Central memory CD8-positive, alpha-beta T cell (primary cell): ENCODE results near the gene ZNF280A.

Experiments
- ATAC-seq: fragments of 150-1000 bp; cut with Tn5 transposase; replicated peaks from 2 replicates; pipeline ENCODE4 v1.10.0; 2022; ENCODE audit warnings: mild to moderate bottlenecking, moderate FRiP score, moderate number of reproducible peaks; ENCODE audit not compliant: poor library complexity, severe bottlenecking; ENCODE audit errors: extremely low read depth
- DNase-seq, 2 donors: peaks; one replicate each; pipeline ENCODE4 v3.0.0; 2021; ENCODE audit warnings: low spot score in 2 of 2
- H3K27ac Mint-ChIP-seq: one replicate; pipeline ENCODE4 v1.8.0; 2022; ENCODE audit warnings: low read depth, mild to moderate bottlenecking, moderate library complexity, mixed read lengths
- H3K27me3 Mint-ChIP-seq: one replicate; pipeline ENCODE4 v1.8.0; 2022; ENCODE audit warnings: mixed read lengths
- H3K36me3 Mint-ChIP-seq: one replicate; pipeline ENCODE4 v1.8.0; 2022; ENCODE audit warnings: mild to moderate bottlenecking, moderate library complexity, mixed read lengths; ENCODE audit not compliant: insufficient read depth
- H3K4me1 Mint-ChIP-seq: one replicate; pipeline ENCODE4 v1.8.0; 2022; ENCODE audit warnings: mixed read lengths
- H3K4me3 Mint-ChIP-seq: one replicate; pipeline ENCODE4 v1.8.0; 2022; ENCODE audit warnings: mild to moderate bottlenecking, moderate library complexity, mixed read lengths
- H3K9me3 Mint-ChIP-seq: one replicate; pipeline ENCODE4 v1.8.0; 2022; ENCODE audit warnings: mixed read lengths

Gene ZNF280A

GRCh38 chr22:22553141-22553540, 33.1 kb upstream of the ZNF280A start:
- H3K27ac Mint-ChIP-seq: no peak overlapping the region
- no peaks in the 10 kb centered on the region for H3K27me3 Mint-ChIP-seq
- peaks cover 2% of the 10 kb centered on the region for H3K36me3 Mint-ChIP-seq
- no peaks in the 10 kb centered on the region for H3K4me1 Mint-ChIP-seq
- H3K4me3 Mint-ChIP-seq: no peak overlapping the region
- ATAC-seq (no peak), DNase-seq (no peak)
- no peaks in the 10 kb centered on the region for H3K9me3 Mint-ChIP-seq

GRCh38 chr22:22552630-22553029, 32.6 kb upstream of the ZNF280A start:
- no peak for DNase-seq
- H3K4me3 Mint-ChIP-seq: no peak overlapping the region
- H3K9me3 Mint-ChIP-seq: no peaks in the 10 kb centered on the region
- H3K36me3 Mint-ChIP-seq: peaks cover 2% of the 10 kb centered on the region
- no peak overlapping the region for H3K27ac Mint-ChIP-seq
- no peaks in the 10 kb centered on the region for H3K27me3 Mint-ChIP-seq
- H3K4me1 Mint-ChIP-seq: no peaks in the 10 kb centered on the region
- ATAC-seq: no peak

GRCh38 chr22:22550789-22551434, 30.8 kb upstream of the ZNF280A start:
- ATAC-seq (no peak), DNase-seq (no peak)
- Mint-ChIP-seq H3K27ac (no peak overlapping the region), H3K9me3 (no peaks in the 10 kb centered on the region), H3K27me3 (no peaks in the 10 kb centered on the region), H3K36me3 (peaks cover 2% of the 10 kb centered on the region), H3K4me1 (no peaks in the 10 kb centered on the region), H3K4me3 (no peak overlapping the region)

GRCh38 chr22:22548910-22549309, 28.8 kb upstream of the ZNF280A start:
- H3K4me3 Mint-ChIP-seq: no peak overlapping the region
- ATAC-seq (no peak), DNase-seq (no peak)
- no peak overlapping the region for H3K27ac Mint-ChIP-seq
- no peaks in the 10 kb centered on the region for H3K4me1 Mint-ChIP-seq
- H3K9me3 Mint-ChIP-seq: no peaks in the 10 kb centered on the region
- H3K27me3 Mint-ChIP-seq: peaks cover under 1% of the 10 kb centered on the region
- peaks cover 2% of the 10 kb centered on the region for H3K36me3 Mint-ChIP-seq

GRCh38 chr22:22548317-22548716, 28.2 kb upstream of the ZNF280A start:
- H3K36me3 Mint-ChIP-seq: peaks cover 2% of the 10 kb centered on the region
- H3K4me1 Mint-ChIP-seq: no peaks in the 10 kb centered on the region
- no peaks in the 10 kb centered on the region for H3K9me3 Mint-ChIP-seq
- H3K27ac Mint-ChIP-seq: no peak overlapping the region
- no peak for DNase-seq
- no peak overlapping the region for H3K4me3 Mint-ChIP-seq
- H3K27me3 Mint-ChIP-seq: peaks cover 6% of the 10 kb centered on the region
- ATAC-seq: no peak

- peaks cover 2% of the 10 kb centered on the region for H3K36me3 Mint-ChIP-seq
- ATAC-seq (no peak), DNase-seq (no peak)
- peaks cover 11% of the 10 kb centered on the region for H3K27me3 Mint-ChIP-seq
- H3K4me1 Mint-ChIP-seq: no peaks in the 10 kb centered on the region
- H3K27ac Mint-ChIP-seq: no peak overlapping the region
- no peaks in the 10 kb centered on the region for H3K9me3 Mint-ChIP-seq
- H3K4me3 Mint-ChIP-seq: no peak overlapping the region
These were observed 27.7 kb upstream of the ZNF280A start for GRCh38 chr22:22547692-22548300.

- ATAC-seq (no peak), DNase-seq (no peak)
- H3K27me3 Mint-ChIP-seq: peaks cover 17% of the 10 kb centered on the region
- no peak overlapping the region for H3K27ac Mint-ChIP-seq
- H3K4me1 Mint-ChIP-seq: no peaks in the 10 kb centered on the region
- no peak overlapping the region for H3K4me3 Mint-ChIP-seq
- no peaks in the 10 kb centered on the region for H3K9me3 Mint-ChIP-seq
- H3K36me3 Mint-ChIP-seq: no peaks in the 10 kb centered on the region
These were observed 27.2 kb upstream of the ZNF280A start for GRCh38 chr22:22547226-22547625.

- Mint-ChIP-seq H3K36me3 (no peaks in the 10 kb centered on the region), H3K27ac (no peak overlapping the region), H3K4me3 (no peak overlapping the region), H3K27me3 (peaks cover 24% of the 10 kb centered on the region), H3K4me1 (no peaks in the 10 kb centered on the region), H3K9me3 (no peaks in the 10 kb centered on the region)
- ATAC-seq: no peak
- DNase-seq: no peak
These were observed 26.4 kb upstream of the ZNF280A start for GRCh38 chr22:22546490-22546889.

GRCh38 chr22:22545084-22545483, 25.0 kb upstream of the ZNF280A start:
- Mint-ChIP-seq H3K36me3 (no peaks in the 10 kb centered on the region), H3K4me1 (no peaks in the 10 kb centered on the region), H3K4me3 (no peak overlapping the region), H3K27me3 (peaks cover 30% of the 10 kb centered on the region), H3K27ac (no peak overlapping the region), H3K9me3 (no peaks in the 10 kb centered on the region)
- no peak for DNase-seq
- no peak for ATAC-seq

- ATAC-seq: no peak
- Mint-ChIP-seq H3K9me3 (no peaks in the 10 kb centered on the region), H3K4me1 (no peaks in the 10 kb centered on the region), H3K36me3 (no peaks in the 10 kb centered on the region), H3K27ac (no peak overlapping the region), H3K4me3 (no peak overlapping the region), H3K27me3 (peaks cover 50% of the 10 kb centered on the region)
- DNase-seq: no peak
These were observed 18.3 kb upstream of the ZNF280A start for GRCh38 chr22:22538226-22538989.

GRCh38 chr22:22536916-22537315, 16.8 kb upstream of the ZNF280A start:
- Mint-ChIP-seq H3K9me3 (no peaks in the 10 kb centered on the region), H3K4me1 (no peaks in the 10 kb centered on the region), H3K4me3 (no peak overlapping the region), H3K27me3 (peaks cover 35% of the 10 kb centered on the region), H3K27ac (no peak overlapping the region), H3K36me3 (no peaks in the 10 kb centered on the region)
- DNase-seq (no peak), ATAC-seq (no peak)

GRCh38 chr22:22536515-22536914, 16.4 kb upstream of the ZNF280A start:
- DNase-seq (no peak), ATAC-seq (no peak)
- no peak overlapping the region for H3K27ac Mint-ChIP-seq
- no peaks in the 10 kb centered on the region for H3K4me1 Mint-ChIP-seq
- peaks cover 31% of the 10 kb centered on the region for H3K27me3 Mint-ChIP-seq
- H3K36me3 Mint-ChIP-seq: no peaks in the 10 kb centered on the region
- no peak overlapping the region for H3K4me3 Mint-ChIP-seq
- no peaks in the 10 kb centered on the region for H3K9me3 Mint-ChIP-seq

GRCh38 chr22:22535662-22536061, 15.6 kb upstream of the ZNF280A start:
- Mint-ChIP-seq H3K4me1 (no peaks in the 10 kb centered on the region), H3K27ac (no peak overlapping the region), H3K36me3 (no peaks in the 10 kb centered on the region), H3K4me3 (no peak overlapping the region), H3K27me3 (peaks cover 26% of the 10 kb centered on the region), H3K9me3 (no peaks in the 10 kb centered on the region)
- no peak for ATAC-seq
- DNase-seq: no peak
